IgD-negative memory B cell (primary cell): ENCODE data around the gene GFPT1. TPM values are rescaled to one million over a fixed set of nuclear protein-coding genes. Genes with fewer than 3 reads are reported as not detected.

ENCODE experiments used
- H3K27ac Mint-ChIP-seq, 3 donors: one replicate each; pipeline ENCODE4 v1.8.0; 2020 to 2022; ENCODE audit warnings: mild to moderate bottlenecking in 3 of 3, mixed read lengths in 3 of 3, moderate library complexity in 1 of 3
- H3K27me3 Mint-ChIP-seq: one replicate; pipeline ENCODE4 v1.8.0; 2021; ENCODE audit warnings: mixed read lengths
- H3K36me3 Mint-ChIP-seq: one replicate; pipeline ENCODE4 v1.8.0; 2020; ENCODE audit warnings: mild to moderate bottlenecking, mixed read lengths
- H3K4me1 Mint-ChIP-seq, 3 donors: one replicate each; pipeline ENCODE4 v1.8.0; 2020 to 2022; ENCODE audit warnings: mixed read lengths in 3 of 3, mild to moderate bottlenecking in 1 of 3
- H3K4me3 Mint-ChIP-seq, 4 donors: one replicate each; pipeline ENCODE4 v1.8.0; 2020 to 2022; ENCODE audit warnings: mild to moderate bottlenecking in 4 of 4, mixed read lengths in 4 of 4, moderate library complexity in 3 of 4
- H3K9me3 Mint-ChIP-seq, 3 donors: one replicate each; pipeline ENCODE4 v1.8.0; 2020 to 2021; ENCODE audit warnings: mixed read lengths in 3 of 3, mild to moderate bottlenecking in 1 of 3
- polyA plus RNA-seq: library from polyadenylated mRNA; unstranded; fragments of 300-500 nt; fragmentation: Illumina TruSeq; gene quantifications from one replicate; pipeline ENCODE4 v1.2.3, GENCODE V29; 2021

The GFPT1 gene
- polyA plus RNA-seq, 1 donor from 2014 or later: 6.4 TPM

- peaks cover 0 to 13% (median 6%) of the 10 kb centered on the region in 3 donors for H3K9me3 Mint-ChIP-seq
- H3K4me3 Mint-ChIP-seq: no peak overlapping the region
- H3K27ac Mint-ChIP-seq: no peak overlapping the region
- peaks cover 0 to 6% (median 0%) of the 10 kb centered on the region in 3 donors for H3K4me1 Mint-ChIP-seq
- H3K27me3 Mint-ChIP-seq: no peaks in the 10 kb centered on the region
- H3K36me3 Mint-ChIP-seq: peaks cover 21% of the 10 kb centered on the region
These were observed 70.5 kb downstream of the GFPT1 start for GRCh38 chr2:69316550-69316949.

- Mint-ChIP-seq H3K36me3 (peaks cover 16% of the 10 kb centered on the region), H3K4me3 (no peak overlapping the region), H3K4me1 (peaks cover 0 to 12% (median 2%) of the 10 kb centered on the region in 3 donors), H3K9me3 (peaks cover 0 to 13% (median 6%) of the 10 kb centered on the region in 3 donors), H3K27ac (no peak overlapping the region), H3K27me3 (no peaks in the 10 kb centered on the region)
These were observed 71.8 kb downstream of the GFPT1 start for GRCh38 chr2:69315160-69315761.

GRCh38 chr2:69311024-69311416 is 76.0 kb downstream of the GFPT1 start:
- peaks cover 21 to 33% (median 29%) of the 10 kb centered on the region in 3 donors for H3K4me1 Mint-ChIP-seq
- H3K27me3 Mint-ChIP-seq: peaks cover 6% of the 10 kb centered on the region
- no peak overlapping the region for H3K4me3 Mint-ChIP-seq
- peaks cover 0 to 8% (median 1%) of the 10 kb centered on the region in 3 donors for H3K9me3 Mint-ChIP-seq
- H3K36me3 Mint-ChIP-seq: peaks cover 3% of the 10 kb centered on the region
- H3K27ac Mint-ChIP-seq: peak overlapping the region in 1 of 3 donors; percentile 97

- Mint-ChIP-seq H3K27ac (peak overlapping the region; percentile 69 to 97 (median 87)), H3K36me3 (peaks cover 3% of the 10 kb centered on the region), H3K4me3 (peak overlapping the region in 3 of 4 donors; percentile 17 to 77 (median 50)), H3K4me1 (peaks cover 21 to 34% (median 29%) of the 10 kb centered on the region in 3 donors), H3K27me3 (peaks cover 10% of the 10 kb centered on the region), H3K9me3 (peaks cover 0 to 8% (median 0%) of the 10 kb centered on the region in 3 donors)
These were observed 76.7 kb downstream of the GFPT1 start for GRCh38 chr2:69310111-69311023.

- Mint-ChIP-seq H3K36me3 (peaks cover 3% of the 10 kb centered on the region), H3K4me3 (peak overlapping the region; percentile 15 to 77 (median 33)), H3K27ac (peak overlapping the region; percentile 69 to 97 (median 87)), H3K27me3 (peaks cover 11% of the 10 kb centered on the region), H3K4me1 (peaks cover 21 to 34% (median 29%) of the 10 kb centered on the region in 3 donors), H3K9me3 (peaks cover 0 to 8% (median 0%) of the 10 kb centered on the region in 3 donors)
These were observed 77.5 kb downstream of the GFPT1 start for GRCh38 chr2:69309351-69310110.

- Mint-ChIP-seq H3K4me1 (peaks cover 21 to 34% (median 29%) of the 10 kb centered on the region in 3 donors), H3K27ac (peak overlapping the region in 2 of 3 donors; percentile 49 to 72), H3K4me3 (peak overlapping the region; percentile 6 to 83 (median 62)), H3K36me3 (no peaks in the 10 kb centered on the region), H3K27me3 (peaks cover 20% of the 10 kb centered on the region), H3K9me3 (peaks cover 0 to 6% (median 3%) of the 10 kb centered on the region in 3 donors)
These were observed 78.7 kb downstream of the GFPT1 start for GRCh38 chr2:69308338-69308737.

GRCh38 chr2:69307579-69308064 is 79.4 kb downstream of the GFPT1 start:
- no peaks in the 10 kb centered on the region for H3K36me3 Mint-ChIP-seq
- peaks cover 21 to 34% (median 29%) of the 10 kb centered on the region in 3 donors for H3K4me1 Mint-ChIP-seq
- peak overlapping the region; percentile 77 to 89 (median 82) for H3K4me3 Mint-ChIP-seq
- peaks cover 0 to 3% (median 2%) of the 10 kb centered on the region in 3 donors for H3K9me3 Mint-ChIP-seq
- peaks cover 22% of the 10 kb centered on the region for H3K27me3 Mint-ChIP-seq
- H3K27ac Mint-ChIP-seq: peak overlapping the region in 2 of 3 donors; percentile 39 to 49

GRCh38 chr2:69306822-69307578 is 80.0 kb downstream of the GFPT1 start:
- H3K36me3 Mint-ChIP-seq: no peaks in the 10 kb centered on the region
- H3K27ac Mint-ChIP-seq: peak overlapping the region in 2 of 3 donors; percentile 39 to 46
- H3K9me3 Mint-ChIP-seq: peaks cover 0 to 3% (median 2%) of the 10 kb centered on the region in 3 donors
- H3K4me3 Mint-ChIP-seq: peak overlapping the region; percentile 77 to 89 (median 82)
- H3K4me1 Mint-ChIP-seq: peaks cover 21 to 34% (median 29%) of the 10 kb centered on the region in 3 donors
- H3K27me3 Mint-ChIP-seq: peaks cover 24% of the 10 kb centered on the region

GRCh38 chr2:69306393-69306821 is 80.6 kb downstream of the GFPT1 start:
- H3K4me3 Mint-ChIP-seq: peak overlapping the region; percentile 77 to 89 (median 82)
- H3K4me1 Mint-ChIP-seq: peaks cover 21 to 34% (median 29%) of the 10 kb centered on the region in 3 donors
- H3K27ac Mint-ChIP-seq: no peak overlapping the region
- H3K27me3 Mint-ChIP-seq: peaks cover 26% of the 10 kb centered on the region
- peaks cover 0 to 4% (median 3%) of the 10 kb centered on the region in 3 donors for H3K9me3 Mint-ChIP-seq
- no peaks in the 10 kb centered on the region for H3K36me3 Mint-ChIP-seq

GRCh38 chr2:69305712-69306392 is 81.2 kb downstream of the GFPT1 start:
- peaks cover 0 to 4% (median 3%) of the 10 kb centered on the region in 3 donors for H3K9me3 Mint-ChIP-seq
- peak overlapping the region; percentile 77 to 83 (median 80) for H3K4me3 Mint-ChIP-seq
- H3K4me1 Mint-ChIP-seq: peaks cover 21 to 32% (median 27%) of the 10 kb centered on the region in 3 donors
- no peak overlapping the region for H3K27ac Mint-ChIP-seq
- no peaks in the 10 kb centered on the region for H3K36me3 Mint-ChIP-seq
- H3K27me3 Mint-ChIP-seq: peaks cover 26% of the 10 kb centered on the region

GRCh38 chr2:69305166-69305565 is 81.9 kb downstream of the GFPT1 start:
- Mint-ChIP-seq H3K4me1 (peaks cover 21 to 32% (median 23%) of the 10 kb centered on the region in 3 donors), H3K9me3 (peaks cover 0 to 4% (median 3%) of the 10 kb centered on the region in 3 donors), H3K27ac (no peak overlapping the region), H3K4me3 (no peak overlapping the region), H3K36me3 (no peaks in the 10 kb centered on the region), H3K27me3 (peaks cover 26% of the 10 kb centered on the region)

- H3K4me3 Mint-ChIP-seq: peak overlapping the region in 1 of 4 donors; percentile 39
- no peaks in the 10 kb centered on the region for H3K36me3 Mint-ChIP-seq
- H3K4me1 Mint-ChIP-seq: peaks cover 17 to 28% (median 19%) of the 10 kb centered on the region in 3 donors
- peaks cover 26% of the 10 kb centered on the region for H3K27me3 Mint-ChIP-seq
- H3K9me3 Mint-ChIP-seq: peaks cover 0 to 4% (median 3%) of the 10 kb centered on the region in 3 donors
- no peak overlapping the region for H3K27ac Mint-ChIP-seq
These were observed 82.4 kb downstream of the GFPT1 start for GRCh38 chr2:69304656-69305055.

- Mint-ChIP-seq H3K4me1 (no peaks in the 10 kb centered on the region), H3K4me3 (no peak overlapping the region), H3K27ac (no peak overlapping the region), H3K9me3 (peaks cover 0 to 4% (median 3%) of the 10 kb centered on the region in 3 donors), H3K27me3 (peaks cover 20% of the 10 kb centered on the region), H3K36me3 (no peaks in the 10 kb centered on the region)
These were observed 86.4 kb downstream of the GFPT1 start for GRCh38 chr2:69300650-69301049.
